Psoas muscle (tissue), 8 donors: ENCODE data around the gene MFSD6. TPM values are rescaled to one million over a fixed set of nuclear protein-coding genes. Genes with fewer than 3 reads are reported as not detected.

Experiments
- ATAC-seq, 4 donors: fragments of 200-7000 bp; cut with Tn5 transposase; one replicate each; pipeline ENCODE4 v1.9.1; 2020; ENCODE audit warnings: moderate library complexity in 3 of 4, mild to moderate bottlenecking in 2 of 4
- DNase-seq, 2 donors: peaks; one replicate each; pipeline ENCODE4 v3.0.0-alpha.2; 2020
- H3K27ac ChIP-seq: fragments of 200-600 bp; one replicate; pipeline ENCODE4 v1.8.0; 2022
- H3K27me3 ChIP-seq, 3 donors: fragments of 200-600 bp in 1 of 3; one replicate each; pipeline versions ENCODE4 v1.6.1 to v1.8.0; 2013 to 2022; ENCODE audit warnings: low read length in 2 of 3, mild to moderate bottlenecking in 2 of 3, moderate library complexity in 1 of 3; ENCODE audit not compliant: insufficient read depth in 3 of 3
- H3K36me3 ChIP-seq, 2 donors: fragments of 200-600 bp in 1 of 2; one replicate each; pipeline versions ENCODE4 v1.6.1 to v1.8.0; 2013 to 2022; ENCODE audit warnings: low read depth in 1 of 2, mild to moderate bottlenecking in 1 of 2, moderate library complexity in 1 of 2; ENCODE audit not compliant: insufficient read depth in 1 of 2
- H3K4me1 ChIP-seq: fragments of 200-600 bp; one replicate; pipeline ENCODE4 v1.8.0; 2022
- H3K4me3 ChIP-seq: fragments of 200-600 bp; one replicate; pipeline ENCODE4 v1.8.0; 2022; ENCODE audit warnings: mild to moderate bottlenecking
- H3K9me3 ChIP-seq: fragments of 200-600 bp; one replicate; pipeline ENCODE4 v1.8.0; 2022
- CTCF ChIP-seq: fragments of 200-600 bp; IDR thresholded peaks from one replicate; pipeline ENCODE4 v1.8.0; 2022; ENCODE audit warnings: antibody characterized with exemption
- WGBS, 3 donors: extraction: QIAGEN DNeasy Blood & Tissue Kit; methylation state at CpG; one replicate each; pipeline versions ENCODE4 v1.1.6 to v1.1.7; 2013; 5-methylcytosine and 5-hydroxymethylcytosine counted together
- intact Hi-C, 2 donors: fragments of 100-400 bp; cut with DNase I; formaldehyde crosslinking; loops; one replicate each; pipeline versions ENCODE4 v1.11.0 to v1.14.2; 2022
- polyA plus RNA-seq, 3 donors: library from polyadenylated mRNA; stranded (reverse); fragments of 200-250 nt; gene quantifications; one replicate each; pipeline ENCODE4 v1.2.3, GENCODE V29; 2013
- total RNA-seq, 4 donors: library from RNA; stranded (reverse); fragmentation: NEBNext Ultra II Directional in 2 of 4; extraction: Animal tissue kit (Norgen Biotek cat#: 25700) in 2 of 4; gene quantifications; one replicate each; pipeline versions ENCODE4 v1.2.1 to v1.2.4, GENCODE V29; 2021 to 2023
- donor health status: healthy with polysubstance abuse.
- donor health status: DM: no; HTN: no; CAD: no; lungs with moderate emphysema.
- donor health status: Bipolar disorder and iron deficiency.
- donor health status: healthy.
- donor health status: DM: yes; HTN: yes; CAD: no.
- donor health status: DM: no; HTN: no; CAD: no.
- donor health status: DM: no; HTN: no; CAD: no.
- donor health status: DM: yes; HTN: yes; CAD: no.

The MFSD6 gene
- total and polyA plus RNA-seq, 7 donors: 2.6 to 9.4 (median 5.0) TPM

GRCh38 chr2:190369635-190370034 lies 38.5 kb upstream of the MFSD6 start:
- no peak for TF ChIP-seq CTCF
- H3K36me3 ChIP-seq: peaks cover 0 to 62% of the 10 kb centered on the region in 2 donors
- no peak overlapping the region for H3K4me3 ChIP-seq
- intact Hi-C loops: loop anchor here (5.0 to 10.0 kb wide), 3 partner anchors 187 to 445 kb away; a partner anchor contains a TSS
- no peaks in the 10 kb centered on the region for H3K9me3 ChIP-seq
- WGBS, 3 donors: 96 to 100% (median 96%) methylated on average over 2 of the region's 2 CpGs
- H3K27ac ChIP-seq: no peak overlapping the region
- DNase-seq (no peak), ATAC-seq (no peak)
- H3K4me1 ChIP-seq: no peaks in the 10 kb centered on the region
- H3K27me3 ChIP-seq: no peaks in the 10 kb centered on the region

- ATAC-seq (no peak), DNase-seq (no peak)
- Histone ChIP-seq H3K27ac (no peak overlapping the region), H3K9me3 (no peaks in the 10 kb centered on the region), H3K4me3 (no peak overlapping the region), H3K36me3 (peaks cover 0 to 4% of the 10 kb centered on the region in 2 donors), H3K27me3 (no peaks in the 10 kb centered on the region), H3K4me1 (no peaks in the 10 kb centered on the region)
- intact Hi-C loops: loop anchor here in 1 of 2 donors (10.0 kb wide), 1 partner anchor 439 kb away; no protein-coding TSS in a partner anchor
- TF ChIP-seq CTCF: no peak
These were observed 32.1 kb upstream of the MFSD6 start for GRCh38 chr2:190376083-190376482.

GRCh38 chr2:190376591-190377245 lies 31.4 kb upstream of the MFSD6 start:
- 70 to 82% (median 72%) methylated on average over 3 of the region's 3 CpGs for WGBS, 3 donors
- no peak for DNase-seq
- Histone ChIP-seq H3K4me1 (no peaks in the 10 kb centered on the region), H3K9me3 (no peaks in the 10 kb centered on the region), H3K27me3 (no peaks in the 10 kb centered on the region), H3K27ac (no peak overlapping the region), H3K36me3 (no peaks in the 10 kb centered on the region), H3K4me3 (no peak overlapping the region)
- no peak for TF ChIP-seq CTCF
- no peak for ATAC-seq
- intact Hi-C loops: loop anchor here in 1 of 2 donors (10.0 kb wide), 1 partner anchor 438 kb away; no protein-coding TSS in a partner anchor

GRCh38 chr2:190378880-190379237 lies 29.3 kb upstream of the MFSD6 start:
- Histone ChIP-seq H3K4me3 (no peak overlapping the region), H3K36me3 (no peaks in the 10 kb centered on the region), H3K27ac (no peak overlapping the region), H3K9me3 (no peaks in the 10 kb centered on the region), H3K4me1 (no peaks in the 10 kb centered on the region), H3K27me3 (no peaks in the 10 kb centered on the region)
- intact Hi-C loops: loop anchor here in 1 of 2 donors (10.0 kb wide), 1 partner anchor 436 kb away; no protein-coding TSS in a partner anchor
- TF ChIP-seq CTCF: no peak
- WGBS, 3 donors: 87 to 88% (median 88%) methylated on average over 6 of the region's 6 CpGs
- DNase-seq: no peak
- ATAC-seq: no peak
